Smooth muscle cell (in vitro differentiated cells): ENCODE results near the gene MAPKAPK2. TPM values are rescaled to one million over a fixed set of nuclear protein-coding genes. Genes with fewer than 3 reads are reported as not detected.

ENCODE experiments used
- DNase-seq: peaks from one replicate; lab custom pipeline; 2025; ENCODE audit not compliant: unreplicated experiment; lab: John Stamatoyannopoulos, UW
- H2AFZ ChIP-seq: fragments of 200-600 bp; sonication (generic); 2 replicates; pipeline ENCODE4 v1.6.0; 2016; ENCODE audit warnings: antibody characterized with exemption, low read depth, mild to moderate bottlenecking
- H3F3A ChIP-seq: fragments of 200-600 bp; sonication (generic); 2 replicates; pipeline ENCODE4 v1.6.0; 2017; ENCODE audit warnings: antibody characterized with exemption, low read depth
- H3K27ac ChIP-seq: fragments of 200-600 bp; sonication (generic); 2 replicates; pipeline ENCODE4 v1.5.1; 2016; ENCODE audit warnings: low read depth, mild to moderate bottlenecking
- H3K27me3 ChIP-seq: fragments of 200-600 bp; sonication (generic); 2 replicates; pipeline ENCODE4 v1.6.1; 2016; ENCODE audit warnings: low read depth, mild to moderate bottlenecking
- H3K36me3 ChIP-seq: fragments of 200-600 bp; sonication (generic); 2 replicates; pipeline ENCODE4 v1.5.1; 2016; ENCODE audit warnings: low read depth
- H3K4me1 ChIP-seq: fragments of 200-600 bp; sonication (generic); 2 replicates; pipeline ENCODE4 v1.5.1; 2016; ENCODE audit warnings: low read depth
- H3K4me2 ChIP-seq: fragments of 200-600 bp; sonication (generic); 2 replicates; pipeline ENCODE4 v1.6.0; 2016; ENCODE audit warnings: mild to moderate bottlenecking
- H3K4me3 ChIP-seq: fragments of 200-600 bp; sonication (generic); 2 replicates; pipeline ENCODE4 v1.5.1; 2016; ENCODE audit warnings: mild to moderate bottlenecking
- H3K79me2 ChIP-seq: fragments of 200-600 bp; sonication (generic); 2 replicates; pipeline ENCODE4 v1.6.0; 2016; ENCODE audit warnings: low read depth, mild to moderate bottlenecking
- H3K9ac ChIP-seq: fragments of 200-600 bp; sonication (generic); 2 replicates; pipeline ENCODE4 v1.6.0; 2016; ENCODE audit warnings: low read depth
- H3K9me3 ChIP-seq: fragments of 200-600 bp; sonication (generic); replicated peaks from 2 replicates; pipeline ENCODE4 v1.5.1; 2016; ENCODE audit warnings: low read depth
- H4K20me1 ChIP-seq: fragments of 200-600 bp; sonication (generic); 2 replicates; pipeline ENCODE4 v1.6.0; 2016; ENCODE audit warnings: low read depth
- CTCF ChIP-seq: fragments of 200-600 bp; sonication (generic); IDR thresholded peaks from 2 replicates; pipeline ENCODE4 v1.5.1; 2017; ENCODE audit warnings: borderline replicate concordance, mild to moderate bottlenecking, antibody characterized with exemption; ENCODE audit not compliant: insufficient read depth, poor library complexity, severe bottlenecking
- WGBS: methylation state at CpG from one replicate; pipeline ENCODE4 v1.1.7; 2016; ENCODE audit warnings: low lambda C conversion rate; 5-methylcytosine and 5-hydroxymethylcytosine counted together
- polyA plus RNA-seq: library from polyadenylated mRNA; unstranded; fragments of >200 nt; fragmentation: Nextera tagmentation; extraction: Ambion mirVana; gene quantifications from 2 replicates; pipeline ENCODE4 v1.2.1, GENCODE V29; 2016
- total RNA-seq: library from RNA; depleted of rRNA; stranded (reverse); fragments of >200 nt; gene quantifications from 2 replicates; pipeline ENCODE4 v1.2.3, GENCODE V29; 2014

Gene MAPKAPK2
- total and polyA plus RNA-seq, 2 experiments from 2014 or later, result 14.3 to 40.9 TPM

GRCh38 chr1:206719169-206719839 is 34.6 kb downstream of the MAPKAPK2 start:
- no peaks in the 10 kb centered on the region for H3K27me3 ChIP-seq
- 81% methylated on average over 10 of the region's 10 CpGs for WGBS
- no peak overlapping the region for H3K9ac ChIP-seq

GRCh38 chr1:206721454-206721853 is 36.7 kb downstream of the MAPKAPK2 start:
- Histone ChIP-seq H3K9me3 (no peaks in the 10 kb centered on the region), H2AFZ (no peak overlapping the region), H3K36me3 (no peaks in the 10 kb centered on the region), H3K4me1 (peaks cover 11% of the 10 kb centered on the region), H3K27ac (no peak overlapping the region), H3K4me3 (no peak overlapping the region), H3K9ac (no peak overlapping the region), H3K4me2 (no peak overlapping the region), H3K79me2 (peaks cover 99% of the 10 kb centered on the region), H3F3A (no peaks in the 10 kb centered on the region), H4K20me1 (peaks cover 100% of the 10 kb centered on the region), H3K27me3 (no peaks in the 10 kb centered on the region)
- WGBS, result 100% methylated on average over 1 of the region's 1 CpG
- TF ChIP-seq CTCF, result no peak
- DNase-seq, result no peak

More at GRCh38 chr1:206719169-206719839, 34.6 kb downstream of the MAPKAPK2 start:
- Histone ChIP-seq H3K79me2 (peaks cover 99% of the 10 kb centered on the region), H3K27ac (no peak overlapping the region), H3K36me3 (no peaks in the 10 kb centered on the region), H3K4me3 (no peak overlapping the region), H3F3A (no peaks in the 10 kb centered on the region), H3K4me2 (no peak overlapping the region), H4K20me1 (peaks cover 100% of the 10 kb centered on the region), H3K4me1 (peaks cover 11% of the 10 kb centered on the region), H3K9me3 (no peaks in the 10 kb centered on the region), H2AFZ (no peak overlapping the region)
- DNase-seq, result no peak
- TF ChIP-seq CTCF, result no peak

- H3K9ac ChIP-seq, result no peak overlapping the region
- no peak overlapping the region for H3K4me3 ChIP-seq
- H2AFZ ChIP-seq, result no peak overlapping the region
- no peaks in the 10 kb centered on the region for H3K36me3 ChIP-seq
- DNase-seq, result no peak
- peaks cover 11% of the 10 kb centered on the region for H3K4me1 ChIP-seq
- H3F3A ChIP-seq, result no peaks in the 10 kb centered on the region
- H3K4me2 ChIP-seq, result no peak overlapping the region
- no peak for TF ChIP-seq CTCF
- H3K27ac ChIP-seq, result no peak overlapping the region
- no peaks in the 10 kb centered on the region for H3K27me3 ChIP-seq
- H3K79me2 ChIP-seq, result peaks cover 99% of the 10 kb centered on the region
- WGBS, result 92% methylated on average over 17 of the region's 17 CpGs
- no peaks in the 10 kb centered on the region for H3K9me3 ChIP-seq
- peaks cover 100% of the 10 kb centered on the region for H4K20me1 ChIP-seq
These were observed 38.2 kb downstream of the MAPKAPK2 start for GRCh38 chr1:206722751-206723461.
